ENCODE measurements around the gene CEP152. TPM values are rescaled to one million over a fixed set of nuclear protein-coding genes. Genes with fewer than 3 reads are reported as not detected.
A peak's percentile ranks its signal among the peaks of the same experiment; 100 is the strongest.

CEP152 gene
- total RNA-seq, 4 donors from 2014 or later, result 9.2 to 12.5 (median 11.2) TPM

DNA sequence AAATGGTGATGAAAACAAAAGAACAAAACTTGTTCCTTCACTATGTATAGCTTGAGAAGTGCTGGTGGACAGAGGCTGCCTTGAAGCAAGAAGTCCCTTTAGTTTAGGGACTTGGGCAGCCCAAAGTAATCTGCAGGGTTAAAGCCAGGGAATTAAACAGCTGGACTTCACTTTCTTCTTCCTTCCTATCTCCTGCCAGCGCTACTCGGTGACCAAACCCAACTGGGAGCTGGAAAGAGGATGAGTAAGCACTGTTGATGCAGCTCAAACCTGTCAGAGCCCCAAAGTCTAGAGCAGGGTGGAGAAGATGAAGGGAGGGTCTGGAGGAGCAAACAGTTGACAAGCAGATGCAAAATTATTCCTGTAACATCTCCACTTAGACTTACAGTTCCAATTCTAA lies 92.2 kb downstream of the CEP152 start:
- TF ChIP-seq CTCF (IDR thresholded peaks at IDR 0.05), result no peak
- TF ChIP-seq POLR2A (IDR thresholded peaks at IDR 0.05), result no peak
- peak in 1 of 2 donors; percentile 17 for DNase-seq (ENCODE audit: low spot score in 2 of 2)
- no peaks in the 10 kb centered on the region for H3K27me3 ChIP-seq
- no peak overlapping the region for H3K27ac ChIP-seq
- H3K4me3 ChIP-seq, result no peak overlapping the region
- 51 to 61% methylated on average over 2 of the region's 2 CpGs for WGBS, 2 donors
- H3K36me3 ChIP-seq, result peaks cover 0 to 19% (median 0%) of the 10 kb centered on the region in 3 donors
- peaks cover 0 to 16% (median 0%) of the 10 kb centered on the region in 4 donors for H3K4me1 ChIP-seq
- peaks cover 0 to 22% (median 7%) of the 10 kb centered on the region in 4 donors for H3K9me3 ChIP-seq

DNA sequence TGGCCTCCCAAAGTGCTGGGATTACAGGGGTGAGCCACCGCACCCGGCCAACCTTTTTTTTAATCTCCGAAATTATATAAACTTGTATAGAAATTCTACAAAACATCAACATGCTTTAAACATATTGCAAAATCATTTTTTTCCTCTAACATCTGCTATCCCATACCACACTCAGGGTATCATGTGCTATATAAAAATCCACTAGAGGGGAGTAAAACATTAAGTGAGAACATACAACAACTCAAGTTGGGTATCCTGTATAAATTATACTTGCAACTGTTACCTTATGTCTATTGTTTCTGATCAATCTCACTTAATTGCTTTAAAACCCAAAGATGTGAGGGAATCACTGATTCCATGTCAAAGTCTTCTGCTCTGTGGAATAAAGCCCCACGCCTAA lies 93.4 kb downstream of the CEP152 start:
- H3K9me3 ChIP-seq, result peaks cover 0 to 22% (median 7%) of the 10 kb centered on the region in 4 donors
- H3K4me3 ChIP-seq, result no peak overlapping the region
- H3K27me3 ChIP-seq, result no peaks in the 10 kb centered on the region
- peaks cover 0 to 19% (median 0%) of the 10 kb centered on the region in 3 donors for H3K36me3 ChIP-seq
- TF ChIP-seq CTCF (IDR thresholded peaks at IDR 0.05) (no peak), EP300 (IDR thresholded peaks at IDR 0.05) (no peak), POLR2A (IDR thresholded peaks at IDR 0.05) (no peak)
- no peak overlapping the region for H3K27ac ChIP-seq
- peaks cover 0 to 16% (median 0%) of the 10 kb centered on the region in 4 donors for H3K4me1 ChIP-seq
- 94 to 96% methylated on average over 4 of the region's 4 CpGs for WGBS, 2 donors
- DNase-seq (ENCODE audit: low spot score in 2 of 2), result no peak

DNA sequence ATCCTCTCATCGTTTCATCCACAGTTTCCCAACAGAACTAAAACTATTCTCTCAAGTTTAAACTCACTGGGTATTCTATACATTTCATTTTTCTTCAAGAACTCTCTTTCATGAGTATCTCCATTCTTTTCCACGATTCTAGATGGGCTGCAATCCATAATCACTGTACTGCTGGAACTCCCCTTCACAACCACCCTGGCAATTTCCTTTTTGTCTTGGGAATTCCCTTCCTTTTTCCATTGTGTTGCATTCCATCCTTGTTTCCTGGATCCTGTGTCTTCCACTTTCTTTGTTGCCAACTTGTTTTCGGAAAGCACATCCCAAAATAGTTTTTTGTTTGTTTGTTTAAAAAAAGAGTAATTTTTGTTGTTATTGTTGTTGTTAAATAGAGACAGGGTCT lies 98.3 kb downstream of the CEP152 start:
- Histone ChIP-seq H3K9me3 (peaks cover 0 to 22% (median 7%) of the 10 kb centered on the region in 4 donors), H3K36me3 (peaks cover 0 to 19% (median 0%) of the 10 kb centered on the region in 3 donors), H3K4me3 (no peak overlapping the region), H3K27me3 (no peaks in the 10 kb centered on the region), H3K27ac (no peak overlapping the region), H3K4me1 (no peaks in the 10 kb centered on the region)
- 63 to 67% methylated on average over 3 of the region's 3 CpGs for WGBS, 2 donors
- TF ChIP-seq EP300 (IDR thresholded peaks at IDR 0.05) (no peak), POLR2A (IDR thresholded peaks at IDR 0.05) (no peak), CTCF (IDR thresholded peaks at IDR 0.05) (no peak)
- no peak for DNase-seq (ENCODE audit: low spot score in 2 of 2)

DNA sequence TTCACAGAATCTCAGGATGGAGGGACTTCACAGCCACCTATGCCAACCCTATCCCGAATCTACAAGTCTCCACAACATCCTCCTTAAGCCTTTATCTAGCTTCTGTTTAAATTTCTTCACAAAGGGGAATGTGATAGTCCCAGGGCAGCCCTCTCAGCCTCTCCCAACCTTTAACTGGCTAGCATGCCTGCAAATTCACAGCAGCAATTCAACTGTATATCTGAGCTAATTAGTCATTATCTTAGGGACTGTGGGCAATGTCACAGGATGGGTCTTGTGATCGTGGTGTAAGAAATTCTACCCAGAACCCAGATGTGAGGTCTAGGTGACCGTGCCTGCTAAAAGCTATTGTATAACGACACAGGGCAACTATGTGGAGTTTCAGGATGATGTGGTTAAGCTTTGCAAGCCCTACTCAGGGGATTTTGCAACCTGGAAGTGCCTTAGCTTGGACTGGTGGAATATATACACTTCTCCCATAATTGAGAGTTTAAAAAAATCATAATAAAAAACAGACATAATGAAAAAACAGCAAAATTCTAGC lies 99.8 kb downstream of the CEP152 start:
- DNase-seq (ENCODE audit: low spot score in 2 of 2), result no peak
- H3K4me1 ChIP-seq, result no peaks in the 10 kb centered on the region
- peaks cover 0 to 15% (median 4%) of the 10 kb centered on the region in 4 donors for H3K9me3 ChIP-seq
- H3K27ac ChIP-seq, result no peak overlapping the region
- H3K36me3 ChIP-seq, result peaks cover 0 to 9% (median 0%) of the 10 kb centered on the region in 3 donors
- H3K4me3 ChIP-seq, result no peak overlapping the region
- 80 to 88% methylated on average over 4 of the region's 4 CpGs for WGBS, 2 donors
- H3K27me3 ChIP-seq, result no peaks in the 10 kb centered on the region
- no peak for TF ChIP-seq EP300 (IDR thresholded peaks at IDR 0.05)
- no peak for TF ChIP-seq POLR2A (IDR thresholded peaks at IDR 0.05)
- no peak for TF ChIP-seq CTCF (IDR thresholded peaks at IDR 0.05)

DNA sequence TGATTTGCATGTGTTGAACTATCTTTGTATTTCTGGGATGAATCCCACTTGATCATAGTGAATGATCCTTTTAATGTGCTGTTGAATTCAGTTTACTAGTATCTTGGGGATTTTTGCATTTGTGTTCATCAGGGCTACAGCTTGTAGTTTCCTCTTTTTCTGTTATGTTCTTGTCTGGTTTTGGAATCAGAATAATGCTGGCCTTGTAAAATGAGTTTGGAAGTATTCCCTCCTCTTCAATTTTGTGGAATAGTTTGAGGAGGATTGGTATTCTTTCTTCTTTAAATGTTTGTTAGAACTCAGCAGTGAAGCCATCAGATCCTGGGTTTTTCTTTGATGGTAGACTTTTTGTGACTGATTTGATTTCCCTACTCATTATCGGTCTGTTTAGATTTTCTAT lies 102.2 kb downstream of the CEP152 start:
- H3K9me3 ChIP-seq, result peaks cover 0 to 9% (median 3%) of the 10 kb centered on the region in 4 donors
- no peak overlapping the region for H3K4me3 ChIP-seq
- no peak overlapping the region for H3K27ac ChIP-seq
- TF ChIP-seq EP300 (IDR thresholded peaks at IDR 0.05) (no peak), CTCF (IDR thresholded peaks at IDR 0.05) (no peak), POLR2A (IDR thresholded peaks at IDR 0.05) (no peak)
- 67 to 73% methylated on average over 1 of the region's 1 CpG for WGBS, 2 donors
- no peaks in the 10 kb centered on the region for H3K4me1 ChIP-seq
- no peaks in the 10 kb centered on the region for H3K36me3 ChIP-seq
- H3K27me3 ChIP-seq, result no peaks in the 10 kb centered on the region
- DNase-seq (ENCODE audit: low spot score in 2 of 2), result no peak

Measured in tibial nerve (tissue), 4 donors.